Measurements from ENCODE around the gene ANKFY1. TPM values are rescaled to one million over a fixed set of nuclear protein-coding genes. Genes with fewer than 3 reads are reported as not detected.
A peak's percentile ranks its signal among the peaks of the same experiment; 100 is the strongest.
"Not testable (repeated sequence)": the region's sequence is repeated elsewhere in the genome, so short reads cannot be mapped to it uniquely, and the experiment has no call there.

ANKFY1 gene
- total RNA-seq, 4 donors from 2014 or later = 25.6 to 70.6 (median 44.9) TPM

DNA sequence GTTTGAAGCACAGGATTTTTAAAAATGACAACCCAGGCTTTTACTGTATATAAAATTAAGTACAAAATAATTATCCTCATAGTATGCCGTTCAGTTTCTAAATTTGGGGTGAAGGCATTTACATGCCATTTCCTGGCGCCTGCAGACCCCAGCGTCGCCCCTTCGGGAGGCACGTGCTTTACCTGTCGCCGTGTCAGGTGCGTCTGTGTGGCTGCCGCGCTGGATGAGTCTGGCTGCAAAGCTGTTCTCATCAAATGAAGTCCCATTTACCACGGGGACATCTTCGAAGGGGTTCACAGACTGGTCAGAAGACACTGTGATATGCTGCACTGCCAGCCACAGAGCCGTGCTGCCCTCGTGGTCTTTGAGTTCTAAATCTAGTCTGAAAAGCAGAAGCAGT is 69.0 kb downstream of the ANKFY1 start:
- no peak overlapping the region for H3K27ac ChIP-seq
- no peak for DNase-seq (ENCODE audit: low spot score in 2 of 2)
- H3K9me3 ChIP-seq = no peaks in the 10 kb centered on the region
- no peaks in the 10 kb centered on the region for H3K4me1 ChIP-seq
- H3K27me3 ChIP-seq = no peaks in the 10 kb centered on the region
- 94% methylated on average over 15 of the region's 15 CpGs for WGBS
- H3K36me3 ChIP-seq = peaks cover 39% of the 10 kb centered on the region
- TF ChIP-seq POLR2AphosphoS5 (IDR thresholded peaks at IDR 0.05) (no peak), EP300 (IDR thresholded peaks at IDR 0.05) (no peak), POLR2A (IDR thresholded peaks at IDR 0.05) (no peak)
- TF ChIP-seq, protein P1, sequence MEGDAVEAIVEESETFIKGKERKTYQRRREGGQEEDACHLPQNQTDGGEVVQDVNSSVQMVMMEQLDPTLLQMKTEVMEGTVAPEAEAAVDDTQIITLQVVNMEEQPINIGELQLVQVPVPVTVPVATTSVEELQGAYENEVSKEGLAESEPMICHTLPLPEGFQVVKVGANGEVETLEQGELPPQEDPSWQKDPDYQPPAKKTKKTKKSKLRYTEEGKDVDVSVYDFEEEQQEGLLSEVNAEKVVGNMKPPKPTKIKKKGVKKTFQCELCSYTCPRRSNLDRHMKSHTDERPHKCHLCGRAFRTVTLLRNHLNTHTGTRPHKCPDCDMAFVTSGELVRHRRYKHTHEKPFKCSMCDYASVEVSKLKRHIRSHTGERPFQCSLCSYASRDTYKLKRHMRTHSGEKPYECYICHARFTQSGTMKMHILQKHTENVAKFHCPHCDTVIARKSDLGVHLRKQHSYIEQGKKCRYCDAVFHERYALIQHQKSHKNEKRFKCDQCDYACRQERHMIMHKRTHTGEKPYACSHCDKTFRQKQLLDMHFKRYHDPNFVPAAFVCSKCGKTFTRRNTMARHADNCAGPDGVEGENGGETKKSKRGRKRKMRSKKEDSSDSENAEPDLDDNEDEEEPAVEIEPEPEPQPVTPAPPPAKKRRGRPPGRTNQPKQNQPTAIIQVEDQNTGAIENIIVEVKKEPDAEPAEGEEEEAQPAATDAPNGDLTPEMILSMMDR (IDR thresholded peaks at IDR 0.05) = no peak
- no peak overlapping the region for H3K4me3 ChIP-seq

DNA sequence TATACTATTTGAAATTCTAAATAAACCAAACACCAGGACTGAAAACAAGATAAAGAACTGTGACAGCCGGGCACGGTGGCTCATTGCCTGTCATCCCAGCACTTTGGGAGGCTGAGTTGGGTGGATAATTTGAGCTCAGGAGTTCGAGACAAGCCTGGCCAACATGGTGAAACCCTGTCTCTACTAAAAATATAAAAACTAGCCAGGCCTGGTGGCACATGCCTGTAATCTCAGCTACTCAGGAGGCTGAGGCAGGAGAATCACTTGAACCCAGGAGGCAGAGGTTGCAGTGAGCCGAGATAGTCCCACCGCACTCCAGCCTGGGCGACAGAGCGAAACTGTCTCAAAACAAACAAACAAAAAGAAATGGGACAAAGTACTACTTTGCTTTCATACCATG is 73.0 kb downstream of the ANKFY1 start:
- not testable (repeated sequence) for H3K27me3 ChIP-seq; H3K9me3 ChIP-seq; H3K27ac ChIP-seq; DNase-seq (ENCODE audit: low spot score in 2 of 2); H3K4me3 ChIP-seq
- 84% methylated on average over 7 of the region's 7 CpGs for WGBS
- Histone ChIP-seq H3K4me1 (peaks cover 23% of the 10 kb centered on the region), H3K36me3 (peaks cover 34% of the 10 kb centered on the region)

DNA sequence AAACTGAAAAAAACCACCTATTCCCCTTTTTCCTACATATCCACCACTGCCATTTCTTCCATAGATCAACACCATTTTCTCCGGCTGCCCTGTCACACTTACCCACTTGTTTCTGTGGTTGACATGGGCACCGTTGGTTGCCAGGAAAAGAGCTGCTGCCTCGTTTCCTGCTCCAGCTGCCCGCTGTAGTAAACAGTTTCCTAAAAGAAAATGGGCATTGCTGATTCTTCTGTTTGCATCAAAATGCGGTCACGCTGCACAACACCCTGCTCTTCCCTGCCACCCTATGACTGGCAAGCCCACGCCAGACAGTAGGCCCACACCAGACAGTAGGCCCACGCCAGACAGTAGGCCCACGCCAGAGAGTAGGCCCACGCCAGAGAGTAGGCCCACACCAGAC is 74.5 kb downstream of the ANKFY1 start:
- Histone ChIP-seq H3K4me3 (no peak overlapping the region), H3K27ac (no peak overlapping the region), H3K9me3 (no peaks in the 10 kb centered on the region), H3K36me3 (peaks cover 36% of the 10 kb centered on the region), H3K27me3 (no peaks in the 10 kb centered on the region), H3K4me1 (peaks cover 25% of the 10 kb centered on the region)
- TF ChIP-seq POLR2A (IDR thresholded peaks at IDR 0.05) (no peak), POLR2AphosphoS5 (IDR thresholded peaks at IDR 0.05) (no peak)
- TF ChIP-seq, protein P1 (IDR thresholded peaks at IDR 0.05) = no peak
- 75% methylated on average over 10 of the region's 10 CpGs for WGBS
- DNase-seq (ENCODE audit: low spot score in 2 of 2) = no peak

DNA sequence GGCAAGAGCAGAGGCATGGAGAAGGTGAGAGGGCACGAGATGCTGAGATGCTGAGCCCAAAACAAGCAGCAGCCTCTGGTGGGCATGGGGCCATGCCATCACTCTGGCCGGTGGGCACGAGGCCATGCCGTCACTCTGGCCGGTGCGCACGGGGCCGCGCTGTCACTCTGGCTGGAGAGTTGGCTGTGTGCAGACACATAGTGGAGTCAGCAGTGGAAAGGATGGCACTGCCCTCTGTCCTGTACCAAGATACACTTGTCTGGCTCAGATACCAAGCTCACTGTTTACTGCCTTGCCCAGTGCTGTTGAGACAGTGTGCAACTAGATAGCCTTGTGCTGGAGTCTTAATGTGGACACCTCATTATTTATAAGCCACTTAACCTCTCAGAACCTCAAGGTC is 75.7 kb downstream of the ANKFY1 start:
- Histone ChIP-seq H3K27me3 (no peaks in the 10 kb centered on the region), H3K27ac (peak overlapping the region; percentile 84), H3K4me3 (no peak overlapping the region), H3K9me3 (no peaks in the 10 kb centered on the region), H3K36me3 (peaks cover 40% of the 10 kb centered on the region), H3K4me1 (peaks cover 25% of the 10 kb centered on the region)
- DNase-seq (ENCODE audit: low spot score in 2 of 2) = no peak
- TF ChIP-seq POLR2A (IDR thresholded peaks at IDR 0.05) (no peak), POLR2AphosphoS5 (IDR thresholded peaks at IDR 0.05) (no peak), EP300 (IDR thresholded peaks at IDR 0.05) (no peak)
- TF ChIP-seq, protein P1 (IDR thresholded peaks at IDR 0.05) = no peak
- 95% methylated on average over 9 of the region's 9 CpGs for WGBS

DNA sequence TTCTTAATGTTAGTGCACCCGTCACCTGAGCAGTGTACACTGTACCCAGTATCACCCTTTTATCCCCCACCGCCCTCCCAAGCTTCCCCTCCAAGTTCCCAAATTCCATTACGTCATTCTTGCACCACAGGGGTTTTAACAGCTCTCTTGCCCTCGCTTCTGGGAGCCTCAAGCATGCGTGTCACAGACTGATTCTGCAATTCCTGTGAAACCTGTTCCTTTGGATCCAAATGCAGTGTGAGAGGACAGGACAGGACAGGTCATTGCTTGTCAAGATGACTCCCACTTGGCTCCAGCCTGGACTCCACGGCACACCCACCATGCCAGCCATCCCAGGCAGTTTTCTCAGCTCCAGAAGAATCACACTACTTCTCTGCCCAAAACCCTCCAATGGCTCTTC is 76.7 kb downstream of the ANKFY1 start:
- peak in 1 of 2 donors; percentile 62 for DNase-seq (ENCODE audit: low spot score in 2 of 2)
- Histone ChIP-seq H3K36me3 (peaks cover 45% of the 10 kb centered on the region), H3K9me3 (no peaks in the 10 kb centered on the region), H3K27me3 (no peaks in the 10 kb centered on the region), H3K4me3 (peak overlapping the region; percentile 29), H3K4me1 (peaks cover 25% of the 10 kb centered on the region), H3K27ac (peak overlapping the region; percentile 84)
- 61% methylated on average over 6 of the region's 6 CpGs for WGBS
- TF ChIP-seq POLR2AphosphoS5 (IDR thresholded peaks at IDR 0.05) (peak in 2 of 3 donors; percentile 63 to 83), EP300 (IDR thresholded peaks at IDR 0.05) (no peak), POLR2A (IDR thresholded peaks at IDR 0.05) (no peak)
- TF ChIP-seq, protein P1 (IDR thresholded peaks at IDR 0.05) = no peak

DNA sequence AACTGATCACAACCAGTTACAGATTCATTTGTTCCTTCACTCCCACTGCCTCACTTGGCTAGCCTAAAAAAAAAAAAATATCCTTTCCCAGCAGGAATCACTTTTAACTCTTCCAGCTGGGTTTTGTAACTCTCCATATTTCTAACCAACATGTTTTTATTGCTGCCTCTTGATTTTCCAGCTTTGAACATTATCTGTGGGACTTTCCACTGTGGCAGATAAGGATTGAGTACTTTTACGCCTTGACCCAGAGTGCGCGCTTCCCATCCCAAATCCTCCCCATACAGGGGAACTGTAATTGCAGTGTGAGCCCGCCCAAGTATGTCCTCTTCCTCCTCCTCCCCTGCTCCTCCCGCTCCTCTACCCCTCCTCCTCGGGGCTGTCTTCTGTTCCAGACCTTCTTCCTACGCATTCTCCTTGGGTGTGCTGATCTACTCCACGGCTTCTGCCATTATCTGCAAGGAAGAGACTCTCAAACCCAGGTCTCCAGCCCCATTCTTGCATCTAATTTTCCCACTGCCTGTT is 77.4 kb downstream of the ANKFY1 start:
- peak in 1 of 2 donors; percentile 48 for DNase-seq (ENCODE audit: low spot score in 2 of 2)
- H3K4me1 ChIP-seq = peaks cover 25% of the 10 kb centered on the region
- H3K4me3 ChIP-seq = peak overlapping the region; percentile 29
- no peaks in the 10 kb centered on the region for H3K9me3 ChIP-seq
- H3K27ac ChIP-seq = peak overlapping the region; percentile 84
- 45% methylated on average over 8 of the region's 8 CpGs for WGBS
- TF ChIP-seq POLR2AphosphoS5 (IDR thresholded peaks at IDR 0.05) (no peak), POLR2A (IDR thresholded peaks at IDR 0.05) (no peak), EP300 (IDR thresholded peaks at IDR 0.05) (no peak)
- TF ChIP-seq, protein P1 (IDR thresholded peaks at IDR 0.05) = no peak
- H3K27me3 ChIP-seq = no peaks in the 10 kb centered on the region
- peaks cover 52% of the 10 kb centered on the region for H3K36me3 ChIP-seq
